ENCODE data around the gene STUM. TPM values are rescaled to one million over a fixed set of nuclear protein-coding genes. Genes with fewer than 3 reads are reported as not detected.
A peak's percentile ranks its signal among the peaks of the same experiment; 100 is the strongest.

Gene STUM
- total and polyA plus RNA-seq, 2 of the 8 experiments (the other 6 are each of a cell fraction or from before 2014, with no cell fraction given) = 0.76 to 1.2 TPM

GRCh38 chr1:226531360-226532093 is 17.0 kb upstream of the STUM start:
- H2BK12ac ChIP-seq (ENCODE audit: low read depth, low read length) = no peak overlapping the region
- DNase-seq (ENCODE audit: low read depth in 1 of 2, low spot score in 2 of 2) (no peak), FAIRE-seq (no peak)
- H2BK120ac ChIP-seq (replicated peaks; ENCODE audit: low read depth, low read length) = no peak overlapping the region
- no peak overlapping the region for H3K14ac ChIP-seq (ENCODE audit: insufficient read length)
- H3K23me2 ChIP-seq (ENCODE audit: low read depth, low read length) = no peaks in the 10 kb centered on the region
- H3K56ac ChIP-seq (replicated peaks; ENCODE audit: insufficient read length, low read depth, low read length) = no peak overlapping the region
- ChIA-PET POLR2A (ENCODE audit: partially characterized antibody) (no interaction called here), CTCF (ENCODE audit: partially characterized antibody) (interaction anchor here (1.7 to 9.3 kb wide), 3 partner anchors 10 to 78 kb away, joined by 4 to 71 read pairs (median 6); partner anchors contain the start of gene STUM)
- no peak overlapping the region for H4K5ac ChIP-seq (ENCODE audit: insufficient read length, low read depth, low read length)
- H2BK15ac ChIP-seq (ENCODE audit: low read length) = no peak overlapping the region
- no peak overlapping the region for H2AFZ ChIP-seq (ENCODE audit: low read length)
- H4K20me1 ChIP-seq (replicated peaks in 1 of 2; ENCODE audit: control insufficient read depth in 1 of 2, insufficient read depth in 2 of 2, low read length in 2 of 2) = no peaks in the 10 kb centered on the region
- no peak overlapping the region for H3K4me3 ChIP-seq (ENCODE audit: extremely low read depth in 1 of 4, insufficient read depth in 2 of 4, low read depth in 3 of 4, low read length in 4 of 4)
- H2BK20ac ChIP-seq (ENCODE audit: low read length) = no peak overlapping the region
- H3K18ac ChIP-seq (ENCODE audit: extremely low read depth, low read length) = no peak overlapping the region
- no peak overlapping the region for H3K4me2 ChIP-seq (ENCODE audit: insufficient read depth in 1 of 2, low read depth in 2 of 2, low read length in 2 of 2)
- TF ChIP-seq EGR1 (IDR thresholded peaks at IDR 0.05; ENCODE audit: borderline replicate concordance, low read depth, low read length) = no peak
- TF ChIP-seq KDM1A (IDR thresholded peaks at IDR 0.05; ENCODE audit: borderline replicate concordance, low read length) = 0 out of 2 replicates have a peak, but pooled peaks have one; percentile 22
- no peak for TF ChIP-seq CBX5 (IDR thresholded peaks at IDR 0.05; ENCODE audit: low read depth, low read length)
- TF ChIP-seq POLR2A (IDR thresholded peaks at IDR 0.05; ENCODE audit: control extremely low read depth in 1 of 2, low read depth in 2 of 2, low read length in 2 of 2) = no peak
- no peaks in the 10 kb centered on the region for H3K36me3 ChIP-seq (ENCODE audit: control insufficient read depth in 2 of 4, insufficient read depth in 4 of 4, low read length in 3 of 4)
- H2AK5ac ChIP-seq (ENCODE audit: low read depth, low read length) = no peak overlapping the region
- no peak overlapping the region for H3K23ac ChIP-seq (ENCODE audit: insufficient read length)
- no peak overlapping the region for H4K8ac ChIP-seq (ENCODE audit: extremely low read depth, insufficient read depth, low read length)
- no peak overlapping the region for H3K4ac ChIP-seq (replicated peaks; ENCODE audit: insufficient read length, low read depth, low read length)
- no peaks in the 10 kb centered on the region for H3K79me1 ChIP-seq (ENCODE audit: low read depth, low read length)
- no peak overlapping the region for H3K27ac ChIP-seq (ENCODE audit: low read depth, low read length)
- no peak overlapping the region for H4K91ac ChIP-seq (replicated peaks; ENCODE audit: insufficient read length, low read length)
- WGBS, 2 experiments (ENCODE audit: extremely low coverage in 1 of 2, insufficient coverage in 1 of 2, insufficient read length in 1 of 2, insufficient replicate concordance in 2 of 2, low coverage in 1 of 2, low lambda C conversion rate in 2 of 2, missing lambda C conversion rate in 1 of 2) = 86% methylated on average over 3 of the region's 4 CpGs; no CpG with 5 or more reads in 1 of the 2 experiments
- H3K4me1 ChIP-seq (replicated peaks in 1 of 4; ENCODE audit: control insufficient read depth in 3 of 4, insufficient read depth in 4 of 4, low read length in 3 of 4) = peaks cover 0 to 3% (median 0%) of the 10 kb centered on the region in 4 experiments; a peak in 1 of 7 replicates
- H2BK5ac ChIP-seq (ENCODE audit: low read depth, low read length) = no peak overlapping the region
- no peaks in the 10 kb centered on the region for H3K79me2 ChIP-seq (ENCODE audit: control insufficient read depth in 1 of 2, insufficient read depth in 2 of 2, low read length in 2 of 2)
- H3K9me3 ChIP-seq (ENCODE audit: insufficient read depth in 2 of 2, low read depth in 1 of 2, low read length in 1 of 2) = no peaks in the 10 kb centered on the region; a peak in 1 of 4 replicates
- H3K9ac ChIP-seq (replicated peaks in 1 of 4; ENCODE audit: extremely low read depth in 1 of 4, low read depth in 3 of 4, low read length in 3 of 4) = no peak overlapping the region
- H3K27me3 ChIP-seq (replicated peaks in 1 of 4; ENCODE audit: control insufficient read depth in 3 of 4, extremely low read depth in 1 of 4, insufficient read depth in 3 of 4, low read length in 3 of 4) = no peaks in the 10 kb centered on the region; a peak in 1 of 7 replicates

All from H1 (cell line).